K562 (cell line): ENCODE measurements around the gene TBC1D7. TPM values are rescaled to one million over a fixed set of nuclear protein-coding genes. Genes with fewer than 3 reads are reported as not detected.

Source experiments
- ATAC-seq: fragments of 200-7000 bp; cut with Tn5 transposase; 3 replicates; pipeline ENCODE4 v1.9.1; 2020; ENCODE audit warnings: moderate library complexity
- BruUV-seq: library from RNA; stranded (reverse); fragments of 400-500 nt; replicated peaks from 2 replicates; lab custom pipeline; 2021; lab: Mats Ljungman, UMichigan
- CTCF ChIA-PET: fragments of 300-600 bp; formaldehyde crosslinking; extraction: SDS; loops from one replicate; lab custom pipeline; 2021; ENCODE audit warnings: low intra/inter-chr PET ratio; lab: Yijun Ruan, JAX
- POLR2A ChIA-PET: fragments of 300-600, 350-650 bp; sonication (Branson Sonifier 250); formaldehyde crosslinking; extraction: SDS; loops from one replicate; lab custom pipeline; 2021; ENCODE audit warnings: antibody characterized with exemption, inconsistent platforms; lab: Yijun Ruan, JAX
- DNase-seq, 4 experiments: peaks; one replicate each; pipeline versions ENCODE4 v3.0.0 to v3.0.0-alpha.2; 2011 to 2018; ENCODE audit warnings: low spot score in 3 of 4, mixed read lengths in 3 of 4; ENCODE audit errors: extremely low read depth in 1 of 4
- FAIRE-seq: peaks from 2 replicates; lab custom pipeline; 2011; peaks lifted over from hg19 to GRCh38; lab: Jason Lieb, UNC
- H2AFZ ChIP-seq: 2 replicates; pipeline ENCODE4 v1.6.0; 2011; ENCODE audit warnings: low read depth, low read length, control low read depth, inconsistent platforms
- H3K27ac ChIP-seq: fragments of 200-600 bp; 3 replicates; pipeline ENCODE4 v1.8.0; 2011; ENCODE audit warnings: low read depth, mild to moderate bottlenecking, control low read depth, inconsistent platforms, low read length, moderate library complexity, mixed read lengths; ENCODE audit errors: extremely low read depth
- H3K27me3 ChIP-seq, 2 experiments: fragments of 300-600 bp in 1 of 2; 2 replicates in 1 of 2; 3 replicates in 1 of 2; pipeline versions ENCODE4 v1.6.0 to v1.8.0; 2011; ENCODE audit warnings: inconsistent platforms in 2 of 2, low read length in 2 of 2, mild to moderate bottlenecking in 1 of 2, mixed read lengths in 1 of 2, moderate library complexity in 1 of 2; ENCODE audit not compliant: control insufficient read depth in 2 of 2, insufficient read depth in 2 of 2
- H3K36me3 ChIP-seq: fragments of 300-600 bp; 3 replicates; pipeline ENCODE4 v1.8.0; 2011; ENCODE audit warnings: mild to moderate bottlenecking, low read length, inconsistent platforms; ENCODE audit not compliant: control insufficient read depth, insufficient read depth
- H3K4me1 ChIP-seq, 2 experiments: fragments of 200-600 bp in 1 of 2; replicated peaks in 1 of 2; 2 replicates in 1 of 2; 3 replicates in 1 of 2; pipeline versions ENCODE4 v1.5.1 to v1.8.0; 2011; ENCODE audit warnings: inconsistent platforms in 2 of 2, low read length in 2 of 2, mild to moderate bottlenecking in 1 of 2, mixed read lengths in 1 of 2, moderate library complexity in 1 of 2; ENCODE audit not compliant: control insufficient read depth in 2 of 2, insufficient read depth in 2 of 2
- H3K4me2 ChIP-seq: 2 replicates; pipeline ENCODE4 v1.6.1; 2011; ENCODE audit warnings: low read length, control low read depth, inconsistent platforms, mixed read lengths; ENCODE audit not compliant: insufficient read depth
- H3K4me3 ChIP-seq: fragments of 200-600 bp; sonication (generic), shearing (Covaris generic); 2 replicates; pipeline ENCODE4 v1.5.1; 2016; ENCODE audit warnings: control low read depth, inconsistent platforms
- H3K79me2 ChIP-seq: fragments of 200-600 bp; 3 replicates; pipeline ENCODE4 v1.8.0; 2011; ENCODE audit warnings: low read length, inconsistent platforms; ENCODE audit not compliant: control insufficient read depth, insufficient read depth
- H3K9ac ChIP-seq, 2 experiments: 2 replicates each; pipeline versions ENCODE4 v1.6.0 to v1.6.1; 2011; ENCODE audit warnings: low read depth in 2 of 2, low read length in 2 of 2, control low read depth in 1 of 2, inconsistent platforms in 1 of 2, mild to moderate bottlenecking in 1 of 2, mixed read lengths in 1 of 2; ENCODE audit not compliant: insufficient read depth in 1 of 2
- H3K9me1 ChIP-seq: one replicate; pipeline ENCODE4 v1.6.0; 2011; ENCODE audit warnings: inconsistent platforms, mild to moderate bottlenecking, low read length, moderate library complexity; ENCODE audit not compliant: control insufficient read depth, insufficient read depth
- H3K9me3 ChIP-seq: replicated peaks from 2 replicates; pipeline ENCODE4 v1.5.1; 2011; ENCODE audit warnings: low read depth, low read length, inconsistent platforms; ENCODE audit not compliant: control insufficient read depth, insufficient read depth
- H4K20me1 ChIP-seq: replicated peaks from 2 replicates; pipeline ENCODE4 v1.6.1; 2011; ENCODE audit warnings: low read length, inconsistent platforms, mixed read lengths; ENCODE audit not compliant: control insufficient read depth, insufficient read depth
- CBX1 ChIP-seq: sonication (generic); IDR thresholded peaks from 2 replicates; pipeline ENCODE4 v1.6.1; 2016; ENCODE audit warnings: antibody characterized with exemption, low read depth, mild to moderate bottlenecking
- MAFG ChIP-seq: fragments of 450-650 bp; conservative IDR thresholded peaks from 2 replicates; pipeline ENCODE4 v1.6.1; 2016; ENCODE audit warnings: missing genetic modification characterization, missing compliant biosample characterization
- MAFK ChIP-seq: IDR thresholded peaks from 2 replicates; pipeline ENCODE4 v1.6.1; 2011; ENCODE audit warnings: low read length, improper control_type of control experiment
- PRDM10 ChIP-seq: fragments of 450-650 bp; IDR thresholded peaks from 2 replicates; pipeline ENCODE4 v1.6.1; 2018; ENCODE audit not compliant: partially characterized antibody
- PREB ChIP-seq: sonication (generic); formaldehyde crosslinking; IDR thresholded peaks from 2 replicates; pipeline ENCODE4 v1.8.1; 2023; ENCODE audit warnings: mild to moderate bottlenecking, missing genetic modification reagents
- RUNX1 ChIP-seq: sonication (generic); IDR thresholded peaks from 2 replicates; pipeline ENCODE4 v1.6.1; 2016; ENCODE audit warnings: antibody characterized with exemption, low read depth
- WGBS: fragments of 100-300 bp; shearing (Covaris generic); methylation state at CpG from one replicate; pipeline ENCODE4 v1.1.6; 2016; ENCODE audit warnings: low coverage, mixed read lengths; ENCODE audit not compliant: insufficient coverage; ENCODE audit errors: missing lambda C conversion rate; 5-methylcytosine and 5-hydroxymethylcytosine counted together
- in situ Hi-C: fragments of 300-500 bp; cut with MboI; formaldehyde crosslinking; loops from 4 replicates; pipeline ENCODE4 v1.15.0; 2018; ENCODE audit warnings: inconsistent platforms, mixed read lengths
- intact Hi-C: fragments of 100-400 bp; cut with micrococcal nuclease; formaldehyde crosslinking; loops from 2 replicates; pipeline ENCODE4 v1.14.2; 2022
- polyA plus RNA-seq, 8 experiments: library from polyadenylated mRNA; depleted of rRNA in 4 of 8; stranded (reverse) in 5 of 8; unstranded in 3 of 8; fragments of >200 nt; fragmentation: Nextera tagmentation in 2 of 8; fragmentation: Illumina TruSeq in 1 of 8; extraction: Ambion mirVana in 2 of 8; extraction: Trizol in 1 of 8; gene quantifications; 2 replicates each; pipeline versions ENCODE4 v1.2.1 to v1.2.3, GENCODE V29; 2011 to 2014; ENCODE audit warnings: inconsistent platforms in 1 of 8, missing spikeins in 1 of 8
- total RNA-seq, 7 experiments: library from RNA; depleted of rRNA in 6 of 7; stranded (reverse); fragments of >200 nt in 6 of 7; fragmentation: Illumina TruSeq in 2 of 7; extraction: Trizol in 2 of 7; gene quantifications; 2 replicates each; pipeline versions ENCODE4 v1.2.1 to v1.2.3, GENCODE V29; 2011 to 2021; ENCODE audit warnings: low replicate concordance in 1 of 7

Gene TBC1D7
- total and polyA plus RNA-seq, 9 of the 15 experiments (the other 6 are each of a cell fraction or from before 2014, with no cell fraction given) = 49.4 to 107 (median 61.1) TPM

DNA sequence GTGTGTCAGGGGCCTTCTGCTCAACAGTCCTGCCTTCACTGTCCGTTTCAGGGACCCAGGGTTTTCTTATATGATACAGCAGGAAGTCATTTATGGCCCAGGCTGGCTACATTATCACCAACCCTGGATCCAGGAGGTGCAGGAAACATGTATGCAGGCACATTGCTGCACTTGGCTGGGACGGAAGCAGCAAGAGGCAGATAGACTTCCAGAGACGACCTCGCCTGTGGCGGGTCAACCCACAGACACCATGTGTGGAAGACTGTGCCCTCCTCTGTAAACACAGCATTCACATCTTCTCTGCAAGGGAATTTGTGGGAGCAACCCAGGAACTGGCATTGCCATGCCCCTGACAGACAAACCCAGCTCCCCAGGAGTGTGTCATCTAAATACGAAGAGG, 43.7 kb downstream of the TBC1D7 start:
- in situ Hi-C loops = no loop called here
- peaks cover 11% of the 10 kb centered on the region for H3K9me3 ChIP-seq
- H3K9me1 ChIP-seq = peaks cover 3% of the 10 kb centered on the region
- H3K4me2 ChIP-seq = no peak overlapping the region
- peaks cover 86% of the 10 kb centered on the region for H3K36me3 ChIP-seq
- H3K4me3 ChIP-seq = no peak overlapping the region
- no peak overlapping the region for H2AFZ ChIP-seq
- ChIA-PET POLR2A (interaction anchor here (0.9 kb wide), 1 partner anchor 17 kb away, joined by 3 read pairs; no protein-coding TSS in a partner anchor), CTCF (no interaction called here)
- no peak for ATAC-seq
- H3K27ac ChIP-seq = no peak overlapping the region
- DNase-seq = no peak
- H4K20me1 ChIP-seq = no peaks in the 10 kb centered on the region
- intact Hi-C loops = loop anchor here (5.0 kb wide), 1 partner anchor 72 kb away; no protein-coding TSS in a partner anchor
- BruUV-seq = no TSS peak
- no peak for FAIRE-seq
- no peaks in the 10 kb centered on the region for H3K79me2 ChIP-seq
- H3K27me3 ChIP-seq = no peaks in the 10 kb centered on the region
- no peak overlapping the region; a peak in 1 of 4 replicates for H3K9ac ChIP-seq
- no peak for TF ChIP-seq MAFG
- no peak for TF ChIP-seq RUNX1
- no peak for TF ChIP-seq PREB (CRISPR knock-in tag)
- no peak for TF ChIP-seq MAFK
- no peak for TF ChIP-seq PRDM10
- TF ChIP-seq CBX1 = no peak
- H3K4me1 ChIP-seq = peaks cover 0 to 13% of the 10 kb centered on the region in 2 experiments; a peak in 3 of 5 replicates
- WGBS = 90% methylated on average over 5 of the region's 6 CpGs
